H9 (cell line): ENCODE measurements around the gene TBCC. TPM values are rescaled to one million over a fixed set of nuclear protein-coding genes. Genes with fewer than 3 reads are reported as not detected.
A peak's percentile ranks its signal among the peaks of the same experiment; 100 is the strongest.

ENCODE experiments used
- DNase-seq: peaks from one replicate; pipeline ENCODE4 v3.0.0-alpha.2; 2017
- H2AFZ ChIP-seq: one replicate; pipeline ENCODE4 v1.6.1; 2013; ENCODE audit warnings: mild to moderate bottlenecking, low read length, control low read depth, moderate library complexity
- H2AK5ac ChIP-seq: 2 replicates; pipeline ENCODE4 v1.6.1; 2013; ENCODE audit warnings: low read length, control low read depth, mixed read lengths; ENCODE audit not compliant: insufficient read length
- H2BK120ac ChIP-seq: one replicate; pipeline ENCODE4 v1.6.1; 2013; ENCODE audit warnings: low read depth, mild to moderate bottlenecking, low read length, control low read depth, inconsistent platforms; ENCODE audit not compliant: poor library complexity, severe bottlenecking
- H2BK12ac ChIP-seq: 2 replicates; pipeline ENCODE4 v1.6.1; 2013; ENCODE audit warnings: low read length, control low read depth, mixed read lengths, low read depth; ENCODE audit not compliant: insufficient read length
- H2BK15ac ChIP-seq: 2 replicates; pipeline ENCODE4 v1.6.1; 2013; ENCODE audit warnings: low read depth, low read length, control low read depth
- H2BK20ac ChIP-seq: one replicate; pipeline ENCODE4 v1.6.1; 2013; ENCODE audit warnings: low read depth, mild to moderate bottlenecking, low read length, control low read depth, inconsistent platforms; ENCODE audit not compliant: poor library complexity, severe bottlenecking
- H2BK5ac ChIP-seq: 2 replicates; pipeline ENCODE4 v1.6.1; 2013; ENCODE audit warnings: low read length, control low read depth, mixed read lengths; ENCODE audit not compliant: insufficient read length
- H3K14ac ChIP-seq: 2 replicates; pipeline ENCODE4 v1.6.1; 2013; ENCODE audit warnings: low read length, control low read depth; ENCODE audit not compliant: insufficient read depth
- H3K18ac ChIP-seq: 2 replicates; pipeline ENCODE4 v1.6.1; 2013; ENCODE audit warnings: low read depth, mild to moderate bottlenecking, mixed read lengths, low read length, control low read depth; ENCODE audit not compliant: insufficient read length
- H3K23ac ChIP-seq: 2 replicates; pipeline ENCODE4 v1.6.1; 2013; ENCODE audit warnings: low read length, control low read depth, mixed read lengths, low read depth; ENCODE audit not compliant: insufficient read length
- H3K23me2 ChIP-seq: 2 replicates; pipeline ENCODE4 v1.6.1; 2013; ENCODE audit warnings: low read depth, mild to moderate bottlenecking, mixed read lengths, low read length, control low read depth; ENCODE audit not compliant: insufficient read length, poor library complexity, severe bottlenecking
- H3K27ac ChIP-seq: 2 replicates; pipeline ENCODE4 v1.5.1; 2013; ENCODE audit warnings: low read length, control low read depth, mixed read lengths, low read depth; ENCODE audit not compliant: insufficient read length
- H3K27me3 ChIP-seq: 2 replicates; pipeline ENCODE4 v1.6.1; 2013; ENCODE audit warnings: low read length, control low read depth, inconsistent platforms; ENCODE audit not compliant: insufficient read depth
- H3K4ac ChIP-seq: 2 replicates; pipeline ENCODE4 v1.6.1; 2013; ENCODE audit warnings: low read depth, mild to moderate bottlenecking, control low read depth, inconsistent platforms, low read length, moderate library complexity
- H3K4me1 ChIP-seq: 2 replicates; pipeline ENCODE4 v1.6.1; 2013; ENCODE audit warnings: low read length, control low read depth, inconsistent platforms; ENCODE audit not compliant: insufficient read depth
- H3K4me2 ChIP-seq: 2 replicates; pipeline ENCODE4 v1.6.1; 2013; ENCODE audit warnings: low read length, control low read depth, mixed read lengths; ENCODE audit not compliant: insufficient read length, insufficient read depth
- H3K56ac ChIP-seq: 2 replicates; pipeline ENCODE4 v1.6.1; 2013; ENCODE audit warnings: low read depth, mild to moderate bottlenecking, mixed read lengths, low read length, control low read depth; ENCODE audit not compliant: insufficient read length
- H3K79me1 ChIP-seq: 2 replicates; pipeline ENCODE4 v1.6.1; 2013; ENCODE audit warnings: low read depth, mild to moderate bottlenecking, moderate library complexity, low read length, control low read depth, inconsistent platforms; ENCODE audit not compliant: insufficient read depth, poor library complexity, severe bottlenecking
- H3K79me2 ChIP-seq: 2 replicates; pipeline ENCODE4 v1.6.1; 2013; ENCODE audit warnings: low read length, control low read depth, inconsistent platforms; ENCODE audit not compliant: insufficient read depth
- H3K9ac ChIP-seq: 2 replicates; pipeline ENCODE4 v1.6.1; 2013; ENCODE audit warnings: low read length, control low read depth, mixed read lengths; ENCODE audit not compliant: insufficient read length; ENCODE audit errors: extremely low read depth
- H3K9me3 ChIP-seq: one replicate; pipeline ENCODE4 v1.6.1; 2013; ENCODE audit warnings: low read depth, low read length, inconsistent platforms; ENCODE audit not compliant: control insufficient read depth
- H3T11ph ChIP-seq: one replicate; pipeline ENCODE4 v1.6.1; 2013; ENCODE audit warnings: mild to moderate bottlenecking, low read length, control low read depth, inconsistent platforms
- H4K20me1 ChIP-seq: one replicate; pipeline ENCODE4 v1.6.1; 2013; ENCODE audit not compliant: control insufficient read depth, insufficient read length, insufficient read depth
- H4K5ac ChIP-seq: 2 replicates; pipeline ENCODE4 v1.6.1; 2013; ENCODE audit warnings: low read depth, mild to moderate bottlenecking, mixed read lengths, low read length, control low read depth; ENCODE audit not compliant: insufficient read length
- H4K8ac ChIP-seq: replicated peaks from 2 replicates; pipeline ENCODE4 v1.6.1; 2013; ENCODE audit warnings: low read length, control low read depth, mixed read lengths, low read depth; ENCODE audit not compliant: insufficient read length
- H4K91ac ChIP-seq: 2 replicates; pipeline ENCODE4 v1.6.1; 2013; ENCODE audit warnings: low read depth, mild to moderate bottlenecking, moderate library complexity, mixed read lengths, low read length, control low read depth; ENCODE audit not compliant: insufficient read length
- H3K27ac Mint-ChIP-seq, 3 experiments: 2 replicates in 2 of 3; 3 replicates in 1 of 3; pipeline ENCODE4 v1.8.0; 2020 to 2021; ENCODE audit warnings: mixed read lengths in 3 of 3, mild to moderate bottlenecking in 1 of 3, moderate library complexity in 1 of 3
- H3K27me3 Mint-ChIP-seq: 2 replicates; pipeline ENCODE4 v1.8.0; 2021; ENCODE audit warnings: low read depth, mild to moderate bottlenecking, moderate library complexity, mixed read lengths
- H3K36me3 Mint-ChIP-seq, 3 experiments: 2 replicates in 2 of 3; 3 replicates in 1 of 3; pipeline ENCODE4 v1.8.0; 2020 to 2021; ENCODE audit warnings: low read depth in 3 of 3, mixed read lengths in 3 of 3; ENCODE audit not compliant: insufficient read depth in 1 of 3
- H3K4me1 Mint-ChIP-seq, 2 experiments: 2 replicates each; pipeline ENCODE4 v1.8.0; 2020; ENCODE audit warnings: mixed read lengths in 2 of 2
- H3K4me3 Mint-ChIP-seq, 2 experiments: 2 replicates in 1 of 2; 3 replicates in 1 of 2; pipeline ENCODE4 v1.8.0; 2020 to 2021; ENCODE audit warnings: mild to moderate bottlenecking in 2 of 2, mixed read lengths in 2 of 2, moderate library complexity in 1 of 2
- H3K9me3 Mint-ChIP-seq, 2 experiments: 2 replicates in 1 of 2; 3 replicates in 1 of 2; pipeline ENCODE4 v1.8.0; 2020; ENCODE audit warnings: mild to moderate bottlenecking in 2 of 2, mixed read lengths in 2 of 2, moderate library complexity in 1 of 2
- WGBS: extraction: QIAGEN DNeasy Blood & Tissue Kit; methylation state at CpG from one replicate; pipeline ENCODE4 v1.1.7; 2013; ENCODE audit warnings: missing lambda C conversion rate, low lambda C conversion rate, mixed read lengths; ENCODE audit not compliant: insufficient read length; ENCODE audit errors: extremely low coverage; 5-methylcytosine and 5-hydroxymethylcytosine counted together
- total RNA-seq: library from RNA; stranded (reverse); gene quantifications from 2 replicates; pipeline ENCODE4 v1.2.1, GENCODE V29; 2021
- TF ChIP-seq, protein P1 (sequence below): fragments of 200-600 bp; sonication (generic); conservative IDR thresholded peaks from 3 replicates; pipeline ENCODE4 v1.8.0; 2021; ENCODE audit warnings: antibody characterized with exemption, mild to moderate bottlenecking

The TBCC gene
- total RNA-seq, 1 experiment from 2014 or later: 25.6 TPM

DNA sequence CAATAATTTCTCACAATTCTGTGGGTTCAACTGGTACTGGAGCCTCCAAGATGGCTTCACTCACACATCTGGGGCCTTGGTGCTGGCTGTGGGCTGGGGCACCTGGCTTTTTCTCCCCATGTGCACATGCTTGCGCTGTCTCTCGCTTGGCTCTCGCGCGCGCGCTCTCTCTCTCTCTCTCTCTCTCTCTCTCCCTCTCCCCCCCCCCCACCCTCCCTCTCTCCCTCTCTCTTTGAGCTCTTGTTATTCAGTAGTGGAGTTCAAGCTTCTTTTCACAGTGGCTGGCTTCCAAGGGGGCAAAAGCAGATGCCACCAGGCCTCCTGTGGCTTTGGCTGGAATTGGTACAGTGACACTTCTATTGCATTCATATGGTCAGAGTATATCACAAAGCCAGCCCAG is 10.8 kb upstream of the TBCC start:
- no peak overlapping the region for H3K4ac ChIP-seq
- H3K9ac ChIP-seq: no peak overlapping the region
- Mint-ChIP-seq H3K27ac (peak overlapping the region; percentile 47 to 89 (median 53); a peak in 4 of 7 replicates), H3K4me3 (peak overlapping the region; percentile 8 to 16; a peak in 1 of 5 replicates), H3K4me1 (peaks cover 51 to 58% of the 10 kb centered on the region in 2 experiments), H3K27me3 (0 out of 2 replicates have a peak, but pooled peaks cover 2% of the 10 kb centered on the region), H3K36me3 (peaks cover 4 to 18% (median 10%) of the 10 kb centered on the region in 3 experiments; a peak in 5 of 7 replicates), H3K9me3 (no peaks in the 10 kb centered on the region)
- H2BK5ac ChIP-seq: no peak overlapping the region
- no peak overlapping the region for H2BK20ac ChIP-seq
- peak; percentile 73 for DNase-seq
- H3K18ac ChIP-seq: no peak overlapping the region
- no peak overlapping the region for H4K5ac ChIP-seq
- peak overlapping the region; percentile 50 for H3K4me2 ChIP-seq
- no peak overlapping the region for H2BK120ac ChIP-seq
- WGBS: no CpG with 5 or more reads among the region's 7 CpGs
- no peaks in the 10 kb centered on the region for H4K20me1 ChIP-seq
- no peak overlapping the region for H3T11ph ChIP-seq
- H3K27ac ChIP-seq: peak overlapping the region; percentile 7
- H3K9me3 ChIP-seq: no peaks in the 10 kb centered on the region
- no peaks in the 10 kb centered on the region for H3K27me3 ChIP-seq
- no peak overlapping the region for H4K91ac ChIP-seq
- H3K79me2 ChIP-seq: no peaks in the 10 kb centered on the region
- no peak overlapping the region for H4K8ac ChIP-seq
- H3K56ac ChIP-seq: no peak overlapping the region
- no peak overlapping the region for H3K23ac ChIP-seq
- no peaks in the 10 kb centered on the region for H3K79me1 ChIP-seq
- no peak overlapping the region for H2AFZ ChIP-seq
- no peak overlapping the region for H2BK15ac ChIP-seq
- TF ChIP-seq, protein P1, sequence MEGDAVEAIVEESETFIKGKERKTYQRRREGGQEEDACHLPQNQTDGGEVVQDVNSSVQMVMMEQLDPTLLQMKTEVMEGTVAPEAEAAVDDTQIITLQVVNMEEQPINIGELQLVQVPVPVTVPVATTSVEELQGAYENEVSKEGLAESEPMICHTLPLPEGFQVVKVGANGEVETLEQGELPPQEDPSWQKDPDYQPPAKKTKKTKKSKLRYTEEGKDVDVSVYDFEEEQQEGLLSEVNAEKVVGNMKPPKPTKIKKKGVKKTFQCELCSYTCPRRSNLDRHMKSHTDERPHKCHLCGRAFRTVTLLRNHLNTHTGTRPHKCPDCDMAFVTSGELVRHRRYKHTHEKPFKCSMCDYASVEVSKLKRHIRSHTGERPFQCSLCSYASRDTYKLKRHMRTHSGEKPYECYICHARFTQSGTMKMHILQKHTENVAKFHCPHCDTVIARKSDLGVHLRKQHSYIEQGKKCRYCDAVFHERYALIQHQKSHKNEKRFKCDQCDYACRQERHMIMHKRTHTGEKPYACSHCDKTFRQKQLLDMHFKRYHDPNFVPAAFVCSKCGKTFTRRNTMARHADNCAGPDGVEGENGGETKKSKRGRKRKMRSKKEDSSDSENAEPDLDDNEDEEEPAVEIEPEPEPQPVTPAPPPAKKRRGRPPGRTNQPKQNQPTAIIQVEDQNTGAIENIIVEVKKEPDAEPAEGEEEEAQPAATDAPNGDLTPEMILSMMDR: no peak
- no peak overlapping the region for H2BK12ac ChIP-seq
- peak overlapping the region; percentile 16; the same call in 1 of the 2 replicates for H3K14ac ChIP-seq
- H3K23me2 ChIP-seq: no peaks in the 10 kb centered on the region
- no peak overlapping the region for H2AK5ac ChIP-seq
- peaks cover 9% of the 10 kb centered on the region; the same call in 1 of the 2 replicates for H3K4me1 ChIP-seq
